Suprapubic skin (tissue), 4 donors: Measurements from ENCODE around the gene TAF4B.

Source experiments
- CTCF ChIP-seq, 2 donors: fragments of 200-600 bp in 1 of 2; fragments of 450-650 bp in 1 of 2; sonication (generic) in 1 of 2; IDR thresholded peaks; one replicate each; pipeline ENCODE4 v1.5.1; 2016 to 2019; ENCODE audit warnings: antibody characterized with exemption in 2 of 2, mild to moderate bottlenecking in 1 of 2, moderate library complexity in 1 of 2
- EP300 ChIP-seq: sonication (generic); formaldehyde crosslinking; IDR thresholded peaks from one replicate; pipeline ENCODE4 v1.6.1; 2017; ENCODE audit warnings: antibody characterized with exemption
- POLR2A ChIP-seq, 2 donors: fragments of 450-650 bp; IDR thresholded peaks; one replicate each; pipeline ENCODE4 v1.6.1; 2017; ENCODE audit warnings: antibody characterized with exemption in 2 of 2, mild to moderate bottlenecking in 2 of 2, moderate library complexity in 2 of 2
- POLR2AphosphoS5 ChIP-seq, 3 donors: sonication (generic); formaldehyde crosslinking; IDR thresholded peaks; one replicate each; pipeline ENCODE4 v1.6.1; 2017; ENCODE audit warnings: antibody characterized with exemption in 3 of 3

DNA sequence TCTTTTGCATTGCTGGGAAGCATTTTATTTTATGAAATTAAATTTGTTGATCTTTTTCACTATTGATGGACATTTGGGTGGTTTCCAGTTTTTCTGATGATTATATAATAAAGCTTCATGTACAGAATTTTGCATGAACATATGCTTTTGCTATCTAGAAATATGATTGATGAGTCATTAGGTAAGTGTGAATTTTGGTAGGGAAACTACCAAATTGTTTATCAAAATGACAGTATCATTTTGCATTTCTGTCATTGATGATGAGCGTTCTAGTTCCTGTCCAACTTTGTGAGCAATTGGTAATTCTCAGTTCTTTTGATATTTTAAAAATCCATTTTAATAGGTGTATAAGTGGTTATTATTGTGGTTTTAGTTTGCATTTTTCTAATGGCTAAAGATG lies 67.7 kb downstream of the TAF4B start:
- no peak for TF ChIP-seq CTCF (IDR thresholded peaks at IDR 0.05)
- TF ChIP-seq POLR2AphosphoS5 (IDR thresholded peaks at IDR 0.05): no peak
- no peak for TF ChIP-seq EP300
- TF ChIP-seq POLR2A (IDR thresholded peaks at IDR 0.05): no peak
